ENCODE data around the gene CD40LG.

DNA sequence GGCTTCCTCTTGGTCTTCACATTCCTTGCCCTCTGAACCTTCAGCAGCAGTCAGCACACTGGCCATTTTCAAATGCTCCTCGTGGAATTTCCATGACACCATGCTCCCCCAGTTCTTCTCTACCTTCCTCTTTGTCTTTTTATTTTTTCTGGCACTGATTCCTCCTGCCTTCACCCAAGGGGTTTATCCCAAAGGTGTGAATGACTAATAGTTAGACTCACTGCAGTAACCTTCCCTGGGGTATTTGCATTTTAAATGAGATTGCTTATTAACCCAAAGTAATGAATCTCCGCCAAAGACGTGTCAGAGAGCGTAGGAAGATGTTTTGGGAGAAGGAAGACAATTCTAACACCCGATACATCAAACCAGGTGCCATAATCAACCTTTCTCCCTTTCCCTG lies 36.2 kb downstream of the CD40LG start:
- TF ChIP-seq EZH2 (IDR thresholded peaks at IDR 0.05), result no peak
- no peak for TF ChIP-seq POLR2AphosphoS5 (IDR thresholded peaks at IDR 0.05; ENCODE audit: borderline replicate concordance, low read depth, low read length)
- TF ChIP-seq FOXP2 (optimal IDR thresholded peaks at IDR 0.05; ENCODE audit: control extremely low read depth, extremely low read length, insufficient read depth), result no peak

Measured in SK-N-MC (cell line).